CD4-positive, alpha-beta T cell treated with Interleukin-6 at 100 ng/mL for 8 hours (primary cell): Measurements from ENCODE around the gene GPAM.
"Not testable (repeated sequence)": the region's sequence is repeated elsewhere in the genome, so short reads cannot be mapped to it uniquely, and the experiment has no call there.

Experiments
- DNase-seq: peaks from one replicate; pipeline ENCODE4 v3.0.0-alpha.2; 2020; ENCODE audit warnings: mixed read lengths, low spot score

The GPAM gene

DNA sequence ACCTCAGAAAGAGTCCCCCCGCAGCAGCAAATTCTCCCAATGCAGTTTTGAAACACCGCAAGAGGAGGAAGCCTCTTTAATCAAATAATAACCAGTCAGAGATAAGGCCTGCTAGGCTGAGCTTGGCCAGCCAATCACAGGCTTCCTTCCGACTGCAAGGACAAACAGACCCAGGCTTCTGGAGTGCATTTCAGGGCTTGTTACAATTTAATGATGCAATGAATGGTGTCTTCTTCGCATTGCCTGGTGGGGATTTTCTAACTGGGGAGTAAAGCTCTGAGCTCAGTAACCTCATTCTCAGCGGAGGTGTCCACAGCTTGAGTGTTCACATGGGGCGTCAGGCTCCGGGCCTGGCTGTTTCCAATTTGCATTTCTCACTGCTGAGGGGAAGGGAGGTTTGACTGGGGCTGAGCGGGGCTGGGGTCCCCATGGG is 31.8 kb upstream of the GPAM start:
- no peak for DNase-seq

DNA sequence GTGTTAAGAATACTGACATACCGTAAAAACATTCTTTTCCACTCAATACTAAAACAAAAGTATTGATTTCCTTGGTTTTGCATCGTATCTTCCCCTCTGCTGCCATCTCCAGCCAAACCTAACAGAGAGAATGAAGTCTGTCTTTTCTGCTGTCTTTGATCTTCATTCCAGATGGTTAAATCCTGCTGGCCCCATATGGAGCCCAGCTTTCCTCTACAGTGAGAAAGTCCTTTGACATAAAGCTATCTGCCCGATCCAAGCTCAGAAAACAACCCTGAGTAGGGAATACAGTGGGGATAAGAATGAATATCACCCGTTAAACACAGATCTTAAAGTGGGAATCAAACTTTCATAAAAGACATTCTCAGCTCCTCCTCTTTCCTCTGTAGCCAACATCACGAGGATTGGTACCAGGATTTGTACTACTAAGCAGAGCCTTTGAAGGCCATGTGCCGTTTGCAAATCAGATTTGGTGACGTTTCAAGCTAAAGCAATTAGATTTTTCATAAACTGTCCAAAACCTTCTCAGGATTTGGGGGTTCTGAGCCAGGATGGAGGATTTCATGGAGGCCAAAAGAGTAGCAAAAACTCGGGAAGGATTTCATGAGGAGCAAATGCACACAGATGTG is 30.8 kb upstream of the GPAM start:
- no peak for DNase-seq

GRCh38 chr10:112213836-112214235 is 30.3 kb upstream of the GPAM start:
- no peak for DNase-seq

GRCh38 chr10:112213098-112213823 is 29.7 kb upstream of the GPAM start:
- no peak for DNase-seq

DNA sequence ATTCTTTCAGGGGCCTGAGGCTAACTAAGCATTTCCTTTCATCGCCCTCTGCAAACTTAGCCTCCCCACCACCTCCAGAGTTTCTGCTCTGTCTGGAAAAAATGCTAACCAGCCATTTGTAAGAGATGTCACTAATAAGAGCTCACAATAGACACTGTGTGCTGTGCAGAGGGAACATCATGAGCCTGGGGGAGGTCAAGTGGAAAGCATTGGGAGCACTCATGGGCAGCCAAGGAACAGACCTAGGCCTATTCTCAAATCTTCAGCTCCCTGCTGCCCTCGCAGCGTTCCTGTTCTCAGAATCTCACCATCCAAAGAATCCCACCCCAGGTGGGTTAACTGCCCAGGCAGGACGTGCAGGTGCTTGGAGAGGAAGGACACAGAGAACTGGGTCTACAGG is 27.1 kb upstream of the GPAM start:
- no peak for DNase-seq

- DNase-seq, result no peak
These were observed 26.1 kb upstream of the GPAM start for GRCh38 chr10:112209684-112210131.

DNA sequence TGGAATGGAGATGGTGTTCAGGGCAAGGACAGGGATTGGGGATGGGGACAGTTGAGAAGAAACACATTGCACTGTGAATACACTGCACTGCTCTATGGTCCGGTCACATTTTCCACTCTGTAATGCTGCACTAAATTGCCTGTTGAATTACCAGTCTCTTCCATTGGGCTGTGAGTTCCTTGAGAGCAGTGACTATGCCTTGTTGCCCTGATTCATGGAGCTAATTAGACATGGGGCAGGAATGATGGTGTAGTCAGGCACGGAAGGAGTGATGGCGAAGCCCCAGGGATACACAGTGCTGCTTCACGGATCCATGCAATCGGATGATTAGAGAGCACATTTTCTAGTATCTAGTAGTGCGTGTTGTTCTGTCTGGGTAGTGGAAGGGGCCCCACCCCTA is 25.4 kb upstream of the GPAM start:
- DNase-seq, result no peak

GRCh38 chr10:112208292-112208691 is 24.7 kb upstream of the GPAM start:
- no peak for DNase-seq

DNA sequence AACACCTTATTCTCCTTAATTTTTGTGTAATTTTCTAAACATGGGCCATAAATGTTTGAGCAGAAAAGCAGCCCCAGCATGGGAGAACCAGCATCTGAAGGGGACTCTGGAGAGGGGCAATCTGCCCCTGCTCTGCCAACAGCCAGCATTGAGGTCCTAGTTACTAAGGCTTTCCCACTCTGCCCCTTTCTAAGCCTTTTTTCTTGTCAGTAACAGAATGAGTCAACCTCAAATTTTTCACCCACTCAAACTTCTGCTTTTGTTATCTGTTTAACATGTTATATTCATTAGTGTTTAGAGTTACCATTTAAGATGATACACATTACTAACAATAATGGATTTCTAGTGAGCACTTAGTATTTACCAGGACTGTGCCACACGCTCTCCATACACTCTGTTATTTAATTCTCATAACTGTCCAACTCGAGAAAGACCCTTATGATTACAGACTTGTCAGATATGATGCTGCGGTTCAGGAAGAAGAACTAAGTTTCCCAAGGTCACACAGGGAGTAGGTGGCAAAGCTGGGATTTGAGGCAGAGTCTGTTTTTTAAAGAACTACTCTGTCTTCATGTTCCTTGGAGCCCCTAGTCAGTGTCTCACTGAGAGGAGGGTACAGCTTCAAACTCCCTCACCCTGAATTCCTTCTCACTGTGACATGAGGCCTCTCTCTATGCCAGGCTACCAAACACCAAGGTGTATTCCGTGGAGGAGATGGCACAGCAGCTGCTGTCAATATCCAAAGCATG is 19.9 kb upstream of the GPAM start:
- DNase-seq, result no peak

GRCh38 chr10:112202561-112203241 is 19.1 kb upstream of the GPAM start:
- DNase-seq, result no peak

GRCh38 chr10:112202076-112202475 is 18.5 kb upstream of the GPAM start:
- DNase-seq, result no peak

- DNase-seq, result no peak
These were observed 17.8 kb upstream of the GPAM start for GRCh38 chr10:112201334-112201733.

DNA sequence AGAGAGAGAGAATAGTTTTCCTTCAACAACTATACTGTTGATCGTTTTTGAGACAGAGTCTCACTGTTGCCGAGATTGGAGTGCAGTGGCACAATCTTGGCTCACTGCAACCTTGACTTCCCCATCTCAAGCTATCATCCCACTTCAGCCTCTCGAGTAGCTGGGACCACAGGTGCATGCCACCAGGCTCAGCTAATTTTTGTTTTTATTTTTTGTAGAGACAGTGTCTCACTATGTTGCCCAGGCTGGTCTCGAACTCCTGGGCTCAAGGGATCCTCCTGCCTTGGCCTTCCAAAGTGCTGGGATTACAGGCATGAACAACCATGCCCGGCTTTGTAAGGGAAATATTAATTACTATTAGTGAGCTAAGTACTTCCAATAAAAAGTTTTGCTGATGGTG is 16.7 kb upstream of the GPAM start:
- DNase-seq, result not testable (repeated sequence)

- not testable (repeated sequence) for DNase-seq
These were observed 14.1 kb upstream of the GPAM start for GRCh38 chr10:112197662-112198061.

GRCh38 chr10:112195224-112195623 is 11.7 kb upstream of the GPAM start:
- DNase-seq, result no peak

- no peak for DNase-seq
These were observed 8.2 kb upstream of the GPAM start for GRCh38 chr10:112191791-112192190.

DNA sequence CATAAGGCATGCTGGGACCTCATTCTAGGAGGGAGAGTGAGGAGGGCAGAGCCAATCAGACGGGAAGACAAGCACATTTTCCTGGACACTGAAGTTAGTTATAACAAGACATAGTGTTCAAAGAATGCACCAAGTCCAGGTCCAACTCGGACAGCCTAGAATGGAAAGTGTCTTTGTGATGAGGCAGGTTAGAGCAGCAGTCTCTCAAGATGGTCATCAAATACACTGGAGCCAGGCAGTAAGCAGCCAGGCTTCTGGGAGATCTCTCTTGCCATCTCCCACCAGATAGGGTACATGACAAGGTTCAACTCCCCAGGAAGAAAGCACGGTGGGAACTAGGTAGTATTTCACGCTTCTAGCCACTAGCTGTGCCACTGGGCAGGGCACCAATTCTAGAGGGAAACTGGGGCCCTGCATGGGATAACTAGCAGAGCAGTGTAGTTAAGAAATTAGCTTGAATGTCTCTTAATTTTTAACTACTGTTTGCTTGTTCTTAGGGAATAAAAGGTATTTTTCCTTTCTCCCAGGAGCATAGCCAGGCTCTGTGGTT is 7.6 kb upstream of the GPAM start:
- DNase-seq, result no peak

DNA sequence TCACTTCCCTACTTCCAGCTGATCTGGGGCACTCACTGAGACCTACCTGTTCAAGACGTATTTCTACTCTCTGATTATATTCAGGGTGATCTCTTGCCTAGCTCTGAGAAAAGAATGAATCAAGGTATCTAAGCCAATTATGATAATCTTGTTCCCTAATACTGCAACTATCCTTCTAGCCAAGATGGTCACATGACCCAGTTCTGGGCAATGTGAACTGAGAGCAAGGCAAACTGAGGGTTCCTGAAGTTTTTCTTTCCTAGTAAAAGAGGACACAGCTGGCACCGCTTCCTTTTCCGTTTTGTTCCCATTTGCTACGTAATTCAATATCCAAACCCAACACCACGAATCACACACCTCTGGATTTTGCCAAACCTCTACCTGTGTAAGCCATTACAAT is 5.9 kb upstream of the GPAM start:
- DNase-seq, result no peak

DNA sequence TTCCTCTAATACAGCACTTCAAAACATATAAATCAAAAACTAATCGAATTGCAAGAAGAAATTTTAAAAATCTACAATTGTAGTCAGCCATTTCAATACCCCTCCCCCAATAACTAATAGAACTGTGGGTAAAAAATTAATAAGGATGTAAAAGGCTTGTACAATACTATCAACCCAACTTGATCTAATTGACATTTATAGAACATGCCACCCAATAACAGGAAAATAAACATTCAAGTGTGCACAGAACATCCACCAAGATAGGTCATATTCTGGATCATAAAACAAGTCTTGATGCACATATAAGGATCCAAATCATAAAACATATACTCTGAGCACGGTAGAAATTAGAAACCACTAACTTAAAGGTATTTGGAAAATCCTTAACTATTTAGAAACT is 4.0 kb upstream of the GPAM start:
- DNase-seq, result no peak

DNA sequence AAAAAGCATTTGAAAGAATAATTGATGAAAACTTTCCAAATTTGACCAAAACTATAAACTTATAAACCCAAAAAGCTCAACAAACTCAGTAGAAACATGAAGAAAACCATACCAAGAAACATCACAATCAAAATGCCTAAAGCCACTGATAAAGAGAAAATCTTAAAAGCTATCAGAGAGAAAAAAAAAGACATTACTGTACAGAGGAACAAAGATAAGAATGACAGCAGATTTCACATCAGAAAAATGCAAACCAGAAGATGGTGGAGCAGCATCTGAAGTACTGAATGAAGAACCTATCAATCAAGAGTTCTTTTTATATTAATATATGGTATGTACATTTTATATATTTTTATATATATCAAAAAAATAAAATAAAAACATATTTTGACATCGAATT is 2.4 kb upstream of the GPAM start:
- no peak for DNase-seq

DNA sequence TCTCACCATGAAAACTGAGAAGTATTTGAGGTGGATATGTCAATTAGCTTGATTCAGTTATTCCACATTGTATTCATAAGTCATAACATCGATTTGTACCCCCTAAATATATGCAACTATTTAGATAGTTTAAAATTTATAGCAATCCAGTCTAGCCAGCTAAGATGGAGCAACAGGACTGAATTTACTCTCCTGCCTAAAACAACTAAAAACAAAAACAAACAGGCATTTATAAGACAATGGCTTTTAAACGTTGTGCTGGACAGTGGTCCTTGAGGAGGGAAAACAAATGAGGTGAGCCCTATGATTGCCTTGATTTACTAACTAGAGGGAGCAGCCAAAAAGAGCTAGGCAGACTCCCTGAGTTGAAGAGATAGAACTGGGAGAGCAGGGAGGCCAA is 814 bp upstream of the GPAM start:
- DNase-seq, result no peak

DNA sequence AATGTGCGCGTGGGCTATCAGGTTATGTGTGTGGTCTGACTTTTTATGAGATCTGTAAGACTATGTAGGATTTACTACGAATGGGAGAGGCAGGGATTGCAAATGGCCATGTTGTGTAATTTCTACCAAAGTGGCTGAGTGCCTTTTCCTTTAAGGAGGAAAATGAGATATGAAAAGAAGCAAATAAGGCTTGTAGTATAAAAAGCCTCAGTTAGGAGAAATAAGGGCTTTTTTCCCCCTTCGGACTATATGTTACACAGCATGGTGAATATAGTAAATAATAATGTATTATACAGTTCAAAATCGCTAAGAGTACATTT is 447 bp upstream of the GPAM start:
- no peak for DNase-seq
